Neural cell (in vitro differentiated cells): ENCODE data around the gene AP3B2.

Experiments used
- EZH2 ChIP-seq: fragments of 200-600, 300-800 bp; shearing (Covaris generic), sonication (generic); IDR thresholded peaks from 2 replicates; pipeline ENCODE4 v1.6.1; 2014; ENCODE audit warnings: antibody characterized with exemption, low read length, borderline replicate concordance, mild to moderate bottlenecking; ENCODE audit not compliant: insufficient read depth, poor library complexity, severe bottlenecking
- TAF1 ChIP-seq: IDR thresholded peaks from 2 replicates; pipeline ENCODE4 v1.6.1; 2012; ENCODE audit warnings: low read depth

GRCh38 chr15:82679626-82680199, 30.0 kb downstream of the AP3B2 start:
- TF ChIP-seq TAF1 (no peak), EZH2 (no peak)
